Fibroblast of mammary gland (primary cell): ENCODE results near the gene PDSS2.
A peak's percentile ranks its signal among the peaks of the same experiment; 100 is the strongest.

ENCODE experiments used
- DNase-seq: peaks from one replicate; pipeline ENCODE4 v3.0.0-alpha.2; 2010; ENCODE audit warnings: low read depth
- H3K4me3 ChIP-seq: 2 replicates; pipeline ENCODE4 v1.5.1; 2011; ENCODE audit warnings: low read depth, mild to moderate bottlenecking, low read length, moderate library complexity; ENCODE audit not compliant: control insufficient read depth
- TF ChIP-seq, protein P1 (sequence below): conservative IDR thresholded peaks from 2 replicates; pipeline ENCODE4 v1.5.1; 2011; ENCODE audit warnings: low read depth, low read length, inconsistent platforms; ENCODE audit not compliant: control insufficient read depth, insufficient read depth

Gene PDSS2

GRCh38 chr6:107115695-107116327, 343.6 kb downstream of the PDSS2 start:
- TF ChIP-seq, protein P1, sequence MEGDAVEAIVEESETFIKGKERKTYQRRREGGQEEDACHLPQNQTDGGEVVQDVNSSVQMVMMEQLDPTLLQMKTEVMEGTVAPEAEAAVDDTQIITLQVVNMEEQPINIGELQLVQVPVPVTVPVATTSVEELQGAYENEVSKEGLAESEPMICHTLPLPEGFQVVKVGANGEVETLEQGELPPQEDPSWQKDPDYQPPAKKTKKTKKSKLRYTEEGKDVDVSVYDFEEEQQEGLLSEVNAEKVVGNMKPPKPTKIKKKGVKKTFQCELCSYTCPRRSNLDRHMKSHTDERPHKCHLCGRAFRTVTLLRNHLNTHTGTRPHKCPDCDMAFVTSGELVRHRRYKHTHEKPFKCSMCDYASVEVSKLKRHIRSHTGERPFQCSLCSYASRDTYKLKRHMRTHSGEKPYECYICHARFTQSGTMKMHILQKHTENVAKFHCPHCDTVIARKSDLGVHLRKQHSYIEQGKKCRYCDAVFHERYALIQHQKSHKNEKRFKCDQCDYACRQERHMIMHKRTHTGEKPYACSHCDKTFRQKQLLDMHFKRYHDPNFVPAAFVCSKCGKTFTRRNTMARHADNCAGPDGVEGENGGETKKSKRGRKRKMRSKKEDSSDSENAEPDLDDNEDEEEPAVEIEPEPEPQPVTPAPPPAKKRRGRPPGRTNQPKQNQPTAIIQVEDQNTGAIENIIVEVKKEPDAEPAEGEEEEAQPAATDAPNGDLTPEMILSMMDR: no peak
- no peak for DNase-seq
- H3K4me3 ChIP-seq: peak overlapping the region; percentile 55

DNA sequence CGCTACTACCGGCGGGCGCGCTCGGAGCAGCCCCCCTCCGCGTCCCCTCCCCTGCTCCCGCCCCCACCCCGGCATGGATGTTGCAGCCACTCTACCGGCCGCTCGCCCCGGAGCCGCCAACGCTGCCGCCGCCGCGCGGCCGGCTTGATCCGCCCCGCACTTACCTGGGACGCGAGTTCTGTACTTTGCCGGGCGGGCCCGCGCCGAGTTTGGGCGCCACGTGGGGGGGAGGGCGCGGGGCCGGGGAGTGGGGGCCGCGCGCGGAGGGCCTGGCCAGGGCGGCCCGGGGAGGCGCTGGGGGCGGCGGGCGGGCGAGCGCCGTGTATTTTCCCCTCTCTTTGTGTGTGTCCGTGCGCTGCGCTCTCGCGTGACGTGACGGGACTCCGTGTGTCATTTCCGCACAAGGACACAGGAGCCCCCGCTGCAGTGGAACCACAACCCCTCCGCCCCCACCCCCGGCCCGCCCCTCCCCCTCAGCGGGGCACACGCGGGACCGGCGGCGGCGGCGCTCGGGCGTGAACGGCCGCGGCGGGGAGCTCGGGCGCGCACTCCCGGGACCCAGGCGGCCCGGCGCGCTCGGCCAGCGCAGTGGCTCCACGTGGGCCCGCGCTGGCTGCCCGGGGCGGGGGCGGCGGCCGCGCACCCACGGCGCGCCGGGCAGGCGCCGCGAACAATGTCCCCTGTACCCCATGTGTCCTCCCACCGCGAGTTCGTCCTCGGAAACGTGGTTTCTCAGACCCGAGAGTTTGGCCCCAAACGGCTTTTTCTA, 344.3 kb downstream of the PDSS2 start, which contains the start of gene BEND3:
TSS of gene BEND3 (minus strand) at position 590 of the 769 bp plus-strand sequence. CDS start 16,230 bp downstream, outside the sequence.
- H3K4me3 ChIP-seq: peak within 1 kb of the TSS; percentile 55
- no peak for DNase-seq
- TF ChIP-seq, protein P1: no peak

- peak overlapping the region; percentile 45 for H3K4me3 ChIP-seq
- DNase-seq: peak; percentile 78
- TF ChIP-seq, protein P1: no peak
These were observed 345.0 kb downstream of the PDSS2 start for GRCh38 chr6:107114213-107114925.

DNA sequence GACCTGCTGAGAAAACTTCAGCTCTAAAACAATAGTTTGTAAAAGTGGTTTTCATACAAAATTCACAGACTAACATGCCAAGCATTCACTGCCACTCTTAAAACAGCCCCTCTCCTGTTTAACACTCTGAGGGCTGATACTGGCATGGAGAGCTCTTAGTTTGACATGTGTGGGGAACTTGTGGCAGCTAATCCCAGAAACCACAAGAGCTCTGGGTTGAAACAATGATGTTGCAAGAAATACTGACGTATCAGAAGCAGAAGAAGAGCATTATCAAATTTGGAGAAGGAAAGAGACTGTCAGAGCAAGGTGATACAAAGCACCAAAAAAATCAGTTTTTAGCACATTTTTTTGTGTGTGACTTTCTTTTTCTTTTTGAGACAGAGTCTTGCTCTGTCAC, 349.2 kb downstream of the PDSS2 start:
- H3K4me3 ChIP-seq: no peak overlapping the region
- TF ChIP-seq, protein P1: no peak
- DNase-seq: no peak

DNA sequence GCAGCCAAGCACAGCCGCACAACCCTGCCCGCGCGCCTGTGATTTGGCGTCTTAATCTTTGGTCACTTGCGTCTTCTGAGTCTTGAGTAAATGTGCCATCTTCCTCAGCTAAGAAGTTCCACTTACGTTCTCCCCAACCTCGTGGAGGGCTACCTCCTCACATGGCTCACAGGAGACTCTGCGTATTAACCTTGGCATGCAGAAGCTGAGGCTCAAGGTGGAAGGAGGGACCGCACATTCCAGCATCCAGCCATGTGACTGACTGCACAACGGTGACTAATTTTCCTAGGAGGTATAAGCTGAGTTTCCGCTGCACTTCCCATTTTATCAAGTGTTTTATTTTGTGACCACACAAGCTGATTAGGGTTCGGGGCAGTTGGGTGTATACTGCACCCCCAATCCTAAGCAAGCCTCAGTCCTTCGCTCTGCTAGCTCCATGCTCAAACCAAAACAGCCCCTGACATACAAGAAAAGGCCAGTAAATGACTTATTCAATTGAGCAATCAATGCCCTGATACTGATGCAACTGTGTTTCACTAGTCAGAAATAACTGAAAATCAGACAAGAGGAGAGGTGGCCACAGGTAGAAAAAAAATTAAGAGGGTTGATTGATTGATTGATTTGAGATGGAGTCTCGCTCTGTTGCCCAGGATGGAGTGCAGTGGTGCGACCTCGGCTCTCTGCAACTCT, 351.0 kb downstream of the PDSS2 start:
- no peak for DNase-seq
- TF ChIP-seq, protein P1: no peak

GRCh38 chr6:107107791-107108190, 351.6 kb downstream of the PDSS2 start:
- no peak for DNase-seq
- no peak overlapping the region for H3K4me3 ChIP-seq
- TF ChIP-seq, protein P1: no peak

More for the DNA sequence above, 351.0 kb downstream of the PDSS2 start:
- no peak overlapping the region for H3K4me3 ChIP-seq
